Hepatocyte (in vitro differentiated cells): ENCODE results near the gene COL10A1. TPM values are rescaled to one million over a fixed set of nuclear protein-coding genes. Genes with fewer than 3 reads are reported as not detected.

Experiments used
- DNase-seq: peaks from one replicate; pipeline ENCODE4 v3.0.0-alpha.2; 2016; ENCODE audit warnings: low spot score
- H2AFZ ChIP-seq: fragments of 200-600 bp; sonication (generic); 2 replicates; pipeline ENCODE4 v1.6.0; 2016; ENCODE audit warnings: antibody characterized with exemption, mild to moderate bottlenecking
- H3K27ac ChIP-seq: fragments of 200-600 bp; sonication (generic); 2 replicates; pipeline ENCODE4 v1.5.1; 2016; ENCODE audit warnings: mild to moderate bottlenecking
- H3K27me3 ChIP-seq: fragments of 200-600 bp; sonication (generic); 2 replicates; pipeline ENCODE4 v1.6.1; 2016
- H3K36me3 ChIP-seq: fragments of 200-600 bp; sonication (generic); replicated peaks from 2 replicates; pipeline ENCODE4 v1.5.1; 2016; ENCODE audit warnings: low read depth; ENCODE audit not compliant: insufficient read depth
- H3K4me1 ChIP-seq: fragments of 200-600 bp; sonication (generic); 2 replicates; pipeline ENCODE4 v1.5.1; 2016; ENCODE audit warnings: mild to moderate bottlenecking, moderate library complexity; ENCODE audit not compliant: insufficient read depth
- H3K4me2 ChIP-seq: fragments of 200-600 bp; sonication (generic); 2 replicates; pipeline ENCODE4 v1.6.0; 2016
- H3K4me3 ChIP-seq: fragments of 200-600 bp; sonication (generic); 2 replicates; pipeline ENCODE4 v1.5.1; 2016; ENCODE audit warnings: mild to moderate bottlenecking
- H3K79me2 ChIP-seq: fragments of 200-600 bp; sonication (generic); 2 replicates; pipeline ENCODE4 v1.6.0; 2017; ENCODE audit warnings: mild to moderate bottlenecking
- H3K9me2 ChIP-seq: fragments of 200-600 bp; sonication (generic); replicated peaks from 2 replicates; pipeline ENCODE4 v1.6.0; 2017; ENCODE audit warnings: mild to moderate bottlenecking; ENCODE audit not compliant: insufficient read depth
- H3K9me3 ChIP-seq: fragments of 200-600 bp; sonication (generic); 2 replicates; pipeline ENCODE4 v1.5.1; 2016; ENCODE audit warnings: low read depth, mild to moderate bottlenecking
- H4K20me1 ChIP-seq: fragments of 200-600 bp; sonication (generic); 2 replicates; pipeline ENCODE4 v1.6.0; 2016; ENCODE audit warnings: mild to moderate bottlenecking; ENCODE audit not compliant: insufficient read depth, poor library complexity, severe bottlenecking
- CTCF ChIP-seq: fragments of 200-600 bp; sonication (generic); IDR thresholded peaks from 2 replicates; pipeline ENCODE4 v1.5.1; 2016; ENCODE audit warnings: antibody characterized with exemption, mild to moderate bottlenecking; ENCODE audit not compliant: poor library complexity
- EZH2 ChIP-seq: fragments of 200-600 bp; sonication (generic); IDR thresholded peaks from 2 replicates; pipeline ENCODE4 v1.6.1; 2016; ENCODE audit warnings: antibody characterized with exemption, mild to moderate bottlenecking, borderline replicate concordance
- EZH2phosphoT487 ChIP-seq: fragments of 200-600 bp; sonication (generic); IDR thresholded peaks from one replicate; pipeline ENCODE4 v1.6.1; 2018; ENCODE audit warnings: antibody characterized with exemption, mild to moderate bottlenecking, low read depth, moderate library complexity; ENCODE audit not compliant: unreplicated experiment, severe bottlenecking
- WGBS: methylation state at CpG from one replicate; pipeline ENCODE4 v1.1.6; 2016; ENCODE audit warnings: low lambda C conversion rate; ENCODE audit errors: missing lambda C conversion rate; 5-methylcytosine and 5-hydroxymethylcytosine counted together
- polyA plus RNA-seq: library from polyadenylated mRNA; unstranded; fragments of >200 nt; fragmentation: Nextera tagmentation; extraction: Ambion mirVana; gene quantifications from 2 replicates; pipeline ENCODE4 v1.2.1, GENCODE V29; 2016
- total RNA-seq: library from RNA; depleted of rRNA; stranded (reverse); fragments of >200 nt; gene quantifications from 2 replicates; pipeline ENCODE4 v1.2.3, GENCODE V29; 2014

The COL10A1 gene
- total and polyA plus RNA-seq, 2 experiments from 2014 or later: 0.05 to 0.07 TPM

DNA sequence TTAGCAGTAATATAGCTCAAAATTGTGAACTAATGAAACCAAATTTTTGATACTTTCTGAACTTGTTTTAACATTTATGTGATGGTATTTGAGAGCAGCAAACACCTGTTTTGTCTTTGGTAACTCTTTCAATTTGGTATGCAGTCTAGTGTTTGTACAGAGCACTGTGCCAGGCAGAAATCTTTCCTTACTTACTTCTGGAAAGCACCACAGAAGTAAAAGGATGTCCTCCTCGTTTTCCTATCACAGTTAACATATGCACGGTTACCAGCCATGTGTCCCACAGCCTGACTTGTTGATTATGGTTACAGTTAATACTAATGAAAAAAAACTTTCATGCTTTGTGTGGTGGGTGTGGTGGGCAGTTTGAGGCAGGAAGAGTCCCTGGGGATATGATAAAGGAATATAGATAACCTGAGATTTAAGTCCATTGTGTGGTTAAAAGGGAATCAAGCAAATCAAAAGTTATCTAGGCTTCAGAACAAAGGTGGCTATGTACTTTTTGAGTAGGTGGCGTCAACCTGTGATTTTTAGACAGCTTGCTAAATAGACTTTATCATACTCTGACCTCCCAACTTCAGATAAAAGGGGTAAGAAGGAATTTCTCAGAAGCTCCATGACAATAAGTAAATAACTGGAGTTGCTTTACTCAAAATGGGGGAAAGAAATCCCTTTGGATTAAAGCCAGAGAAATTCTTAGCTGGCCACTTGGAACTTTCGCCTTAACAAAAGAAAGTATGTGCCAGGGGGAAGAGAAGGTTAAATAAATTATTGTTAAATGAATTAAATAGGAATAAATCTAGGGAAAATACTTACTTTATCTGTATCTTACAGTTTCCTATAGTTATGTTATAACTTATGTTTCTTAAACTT lies 20.1 kb upstream of the COL10A1 start:
- Histone ChIP-seq H3K4me3 (no peak overlapping the region), H4K20me1 (no peaks in the 10 kb centered on the region), H3K27ac (no peak overlapping the region), H3K9me3 (no peaks in the 10 kb centered on the region), H3K36me3 (no peaks in the 10 kb centered on the region), H3K4me2 (no peak overlapping the region), H3K79me2 (no peaks in the 10 kb centered on the region), H2AFZ (no peak overlapping the region), H3K4me1 (no peaks in the 10 kb centered on the region), H3K27me3 (no peaks in the 10 kb centered on the region), H3K9me2 (no peaks in the 10 kb centered on the region)
- DNase-seq: no peak
- 57% methylated on average over 4 of the region's 4 CpGs for WGBS
- TF ChIP-seq EZH2: no peak
- TF ChIP-seq EZH2phosphoT487: no peak
- TF ChIP-seq CTCF: no peak

DNA sequence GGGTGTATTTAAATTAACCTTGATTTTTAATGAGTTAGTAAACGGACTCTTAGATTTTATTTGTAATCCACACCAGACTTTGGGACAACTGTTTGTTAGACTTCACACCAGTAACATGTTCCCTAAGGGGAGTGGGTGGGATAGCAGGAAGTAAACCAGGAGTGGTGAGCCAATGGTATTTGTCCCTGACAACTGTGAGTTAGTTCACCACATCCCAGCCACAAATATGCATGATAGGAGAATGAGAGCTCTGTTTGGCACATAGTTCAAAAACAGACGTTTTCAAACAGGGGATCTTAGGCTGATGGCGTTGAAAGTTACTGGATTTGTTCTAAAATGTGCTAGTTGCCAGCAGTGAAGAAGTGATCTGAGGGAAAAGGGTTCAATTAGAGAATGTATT lies 18.7 kb upstream of the COL10A1 start:
- Histone ChIP-seq H2AFZ (no peak overlapping the region), H3K27ac (no peak overlapping the region)

GRCh38 chr6:116139917-116140316 lies 14.0 kb upstream of the COL10A1 start:
- Histone ChIP-seq H3K4me3 (no peak overlapping the region), H3K36me3 (no peaks in the 10 kb centered on the region), H3K4me1 (no peaks in the 10 kb centered on the region), H3K27me3 (no peaks in the 10 kb centered on the region), H3K27ac (no peak overlapping the region), H3K4me2 (no peak overlapping the region), H3K9me3 (no peaks in the 10 kb centered on the region), H3K9me2 (no peaks in the 10 kb centered on the region), H4K20me1 (no peaks in the 10 kb centered on the region), H3K79me2 (no peaks in the 10 kb centered on the region), H2AFZ (no peak overlapping the region)
- TF ChIP-seq CTCF (peak; percentile 13), EZH2phosphoT487 (no peak), EZH2 (no peak)
- DNase-seq: peak; percentile 16
- WGBS: 86% methylated on average over 4 of the region's 4 CpGs

More for the DNA sequence above, 18.7 kb upstream of the COL10A1 start:
- no peaks in the 10 kb centered on the region for H3K27me3 ChIP-seq
- WGBS: 57% methylated on average over 3 of the region's 3 CpGs
- no peaks in the 10 kb centered on the region for H3K79me2 ChIP-seq
- DNase-seq: no peak
- no peaks in the 10 kb centered on the region for H3K36me3 ChIP-seq
- H3K4me1 ChIP-seq: no peaks in the 10 kb centered on the region
- TF ChIP-seq EZH2phosphoT487: no peak
- H4K20me1 ChIP-seq: no peaks in the 10 kb centered on the region
- no peak overlapping the region for H3K4me3 ChIP-seq
- H3K4me2 ChIP-seq: no peak overlapping the region
- H3K9me3 ChIP-seq: no peaks in the 10 kb centered on the region
- H3K9me2 ChIP-seq: no peaks in the 10 kb centered on the region

DNA sequence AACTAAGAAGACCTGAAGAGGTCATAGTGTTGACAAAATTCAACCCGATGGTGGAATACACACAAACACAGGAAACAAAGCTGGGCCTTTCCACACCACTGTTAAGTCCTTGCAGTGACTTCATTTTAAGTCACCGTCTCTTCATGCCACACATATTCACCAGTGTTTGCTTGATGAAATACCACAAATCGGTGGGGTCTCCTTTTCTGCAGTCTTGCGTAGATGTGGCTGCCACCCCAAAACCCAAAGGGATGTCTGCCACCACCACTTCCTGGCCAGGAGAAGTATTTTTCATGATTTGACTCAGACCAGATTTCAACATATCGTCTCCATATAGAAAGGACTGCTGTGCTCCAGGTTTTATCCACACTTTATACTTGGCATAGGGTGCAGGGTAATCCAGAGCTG lies 11.0 kb upstream of the COL10A1 start:
- no peak for DNase-seq
- no peaks in the 10 kb centered on the region for H3K79me2 ChIP-seq
- H3K4me3 ChIP-seq: no peak overlapping the region
- no peak overlapping the region for H2AFZ ChIP-seq
- H3K36me3 ChIP-seq: no peaks in the 10 kb centered on the region
- H3K9me3 ChIP-seq: no peaks in the 10 kb centered on the region
- H3K4me2 ChIP-seq: no peak overlapping the region
- H3K27me3 ChIP-seq: no peaks in the 10 kb centered on the region
- 93% methylated on average over 5 of the region's 5 CpGs for WGBS
- no peaks in the 10 kb centered on the region for H3K9me2 ChIP-seq
- H3K4me1 ChIP-seq: no peaks in the 10 kb centered on the region
- TF ChIP-seq CTCF (no peak), EZH2 (no peak), EZH2phosphoT487 (no peak)
- H4K20me1 ChIP-seq: no peaks in the 10 kb centered on the region
- no peak overlapping the region for H3K27ac ChIP-seq
